ENCODE data around the gene MYH14. TPM values are rescaled to one million over a fixed set of nuclear protein-coding genes. Genes with fewer than 3 reads are reported as not detected.

Gene MYH14
- polyA plus RNA-seq, 1 of the 3 experiments (the other 2 are of a cell fraction): 0.02 TPM

GRCh38 chr19:50198431-50199258 is 4.8 kb upstream of the MYH14 start:
- H3K27ac ChIP-seq (ENCODE audit: low read depth in 2 of 2, low read length in 1 of 2): no peak overlapping the region
- ChIA-PET CTCF (interaction anchor here (1.3 kb wide), 1 partner anchor 63 kb away, joined by 3 read pairs; no protein-coding TSS in a partner anchor), POLR2A (no interaction called here)
- H3K4me1 ChIP-seq (ENCODE audit: control insufficient read depth in 1 of 2, insufficient read depth in 2 of 2, low read depth in 1 of 2, low read length in 1 of 2): no peaks in the 10 kb centered on the region
- DNase-seq: no peak
- no peaks in the 10 kb centered on the region for H3K36me3 ChIP-seq (replicated peaks in 1 of 2; ENCODE audit: control insufficient read depth in 1 of 2, insufficient read depth in 2 of 2, low read length in 1 of 2)
- H3K9me2 ChIP-seq: no peaks in the 10 kb centered on the region
- no peak for TF ChIP-seq CHD2 (IDR thresholded peaks at IDR 0.05; ENCODE audit: low read length, partially characterized antibody)
- TF ChIP-seq USF2 (IDR thresholded peaks at IDR 0.05; ENCODE audit: borderline replicate concordance, low read depth, low read length): no peak
- no peak for TF ChIP-seq POLR2AphosphoS5 (IDR thresholded peaks at IDR 0.05; ENCODE audit: low read depth, low read length)
- TF ChIP-seq REST (IDR thresholded peaks at IDR 0.05; ENCODE audit: low read depth, low read length): no peak
- no peak overlapping the region for H3K4me3 ChIP-seq (ENCODE audit: low read depth in 2 of 2, low read length in 1 of 2)
- H3K79me2 ChIP-seq (ENCODE audit: insufficient read depth): no peaks in the 10 kb centered on the region
- no peak overlapping the region for H3K4me2 ChIP-seq
- no peaks in the 10 kb centered on the region for H3F3A ChIP-seq (replicated peaks; ENCODE audit: insufficient read depth)
- H3K9me3 ChIP-seq: no peaks in the 10 kb centered on the region
- WGBS (ENCODE audit: low lambda C conversion rate): 11% methylated on average over 7 of the region's 7 CpGs
- H2AFZ ChIP-seq (ENCODE audit: low read depth): no peak overlapping the region
- H3K27me3 ChIP-seq (ENCODE audit: insufficient read depth): peaks cover 58% of the 10 kb centered on the region
- H4K20me1 ChIP-seq (ENCODE audit: insufficient read depth): no peaks in the 10 kb centered on the region
- H3K9ac ChIP-seq: no peak overlapping the region

GRCh38 chr19:50199259-50199555 is 4.2 kb upstream of the MYH14 start:
- H3K4me2 ChIP-seq: no peak overlapping the region
- H2AFZ ChIP-seq (ENCODE audit: low read depth): no peak overlapping the region
- no peaks in the 10 kb centered on the region for H3K4me1 ChIP-seq (ENCODE audit: control insufficient read depth in 1 of 2, insufficient read depth in 2 of 2, low read depth in 1 of 2, low read length in 1 of 2)
- 5% methylated on average over 5 of the region's 5 CpGs for WGBS (ENCODE audit: low lambda C conversion rate)
- TF ChIP-seq FOSL2 (IDR thresholded peaks at IDR 0.05; ENCODE audit: borderline replicate concordance, low read depth) (no peak), TAF1 (IDR thresholded peaks at IDR 0.05; ENCODE audit: borderline replicate concordance, low read depth, low read length) (no peak), FOXJ3 (CRISPR knock-in tag; IDR thresholded peaks at IDR 0.05) (no peak), NRF1 (IDR thresholded peaks at IDR 0.05; ENCODE audit: low read depth, low read length) (no peak)
- no peak overlapping the region for H3K9ac ChIP-seq
- no peak for DNase-seq
- no peaks in the 10 kb centered on the region for H3K9me2 ChIP-seq
- no peaks in the 10 kb centered on the region for H3K9me3 ChIP-seq
- no peak overlapping the region for H3K27ac ChIP-seq (ENCODE audit: low read depth in 2 of 2, low read length in 1 of 2)
- H3K79me2 ChIP-seq (ENCODE audit: insufficient read depth): no peaks in the 10 kb centered on the region
- ChIA-PET CTCF (interaction anchor here (0.8 to 1.3 kb wide), 2 partner anchors 53 to 64 kb away, joined by 3 read pairs; no protein-coding TSS in a partner anchor), POLR2A (no interaction called here)
- no peaks in the 10 kb centered on the region for H3F3A ChIP-seq (replicated peaks; ENCODE audit: insufficient read depth)
- H3K36me3 ChIP-seq (replicated peaks in 1 of 2; ENCODE audit: control insufficient read depth in 1 of 2, insufficient read depth in 2 of 2, low read length in 1 of 2): no peaks in the 10 kb centered on the region
- H4K20me1 ChIP-seq (ENCODE audit: insufficient read depth): no peaks in the 10 kb centered on the region
- peaks cover 63% of the 10 kb centered on the region for H3K27me3 ChIP-seq (ENCODE audit: insufficient read depth)
- no peak overlapping the region for H3K4me3 ChIP-seq (ENCODE audit: low read depth in 2 of 2, low read length in 1 of 2)

Measured in SK-N-SH (cell line).